ENCODE data around the gene DPP8. TPM values are rescaled to one million over a fixed set of nuclear protein-coding genes. Genes with fewer than 3 reads are reported as not detected.

Gene DPP8
- total and polyA plus RNA-seq, 10 of the 15 experiments (the other 5 are each of a cell fraction or from before 2014, with no cell fraction given): 12.0 to 30.6 (median 24.3) TPM

GRCh38 chr15:65413760-65414144 lies 103.7 kb downstream of the DPP8 start:
- Histone ChIP-seq H3K36me3 (ENCODE audit: control insufficient read depth in 2 of 2, insufficient read depth in 2 of 2, low read length in 1 of 2) (no peaks in the 10 kb centered on the region), H3K27me3 (replicated peaks in 1 of 2; ENCODE audit: control insufficient read depth in 2 of 2, insufficient read depth in 2 of 2, low read length in 1 of 2) (no peaks in the 10 kb centered on the region), H3K4me3 (no peak overlapping the region), H2AFZ (ENCODE audit: control insufficient read depth, low read depth, low read length) (no peak overlapping the region), H3K27ac (ENCODE audit: control insufficient read depth, insufficient read depth) (no peak overlapping the region), H3K9ac (ENCODE audit: control insufficient read depth, insufficient read depth, low read length) (no peak overlapping the region), H3K4me1 (ENCODE audit: control insufficient read depth, insufficient read depth, low read length) (peaks cover 18% of the 10 kb centered on the region), H4K20me1 (ENCODE audit: control insufficient read depth, insufficient read depth) (no peaks in the 10 kb centered on the region), H3K4me2 (ENCODE audit: control insufficient read depth, insufficient read depth) (no peak overlapping the region), H3K9me3 (replicated peaks; ENCODE audit: control insufficient read depth, insufficient read depth, low read length) (no peaks in the 10 kb centered on the region), H3K79me2 (ENCODE audit: control insufficient read depth, insufficient read depth, low read length) (no peaks in the 10 kb centered on the region)
- BruUV-seq (replicated peaks): no TSS peak
- in situ Hi-C loops (cut with MboI): no loop called here
- POLR2A ChIA-PET: interaction anchor here (0.6 to 1.8 kb wide), 3 partner anchors 8 to 228 kb away, joined by 3 to 12 read pairs (median 3); no protein-coding TSS in a partner anchor
- no peak for FAIRE-seq
- 24% methylated on average over 6 of the region's 6 CpGs for WGBS (ENCODE audit: insufficient coverage, insufficient replicate concordance, low lambda C conversion rate, missing lambda C conversion rate)
- intact Hi-C loops (cut with micrococcal nuclease; ENCODE audit: unreplicated experiment): no loop called here
- RAD21 ChIA-PET (ENCODE audit: unreplicated experiment): no interaction called here
- no peak for DNase-seq (ENCODE audit: low read depth, low spot score)
- CTCF ChIA-PET: interaction anchor here (1.1 to 2.1 kb wide), 3 partner anchors 12 to 94 kb away, joined by 3 to 8 read pairs (median 3); no protein-coding TSS in a partner anchor
- no peak for ATAC-seq
- SMC1A ChIA-PET (ENCODE audit: uncharacterized antibody, unreplicated experiment): interaction anchor here (1.2 to 5.4 kb wide), 2 partner anchors 7 to 21 kb away, joined by 4 to 38 read pairs; partner anchors contain the start of gene IGDCC4
- TF ChIP-seq SUPT20H (IDR thresholded peaks at IDR 0.05; ENCODE audit: borderline replicate concordance, control insufficient read depth, low read depth, low read length): no peak
- no peak for TF ChIP-seq EED (IDR thresholded peaks at IDR 0.05; ENCODE audit: low read depth)

- H3K27ac ChIP-seq (ENCODE audit: control insufficient read depth, insufficient read depth): no peak overlapping the region
- RAD21 ChIA-PET (ENCODE audit: unreplicated experiment): interaction anchor here (1.7 kb wide), 1 partner anchor 8 kb away, joined by 12 read pairs; no protein-coding TSS in a partner anchor
- SMC1A ChIA-PET (ENCODE audit: uncharacterized antibody, unreplicated experiment): interaction anchor here (1.2 to 5.4 kb wide), 2 partner anchors 8 to 22 kb away, joined by 4 to 38 read pairs; partner anchors contain the start of gene IGDCC4
- FAIRE-seq (no peak), DNase-seq (ENCODE audit: low read depth, low spot score) (no peak), ATAC-seq (no peak)
- POLR2A ChIA-PET: interaction anchor here (0.6 to 1.8 kb wide), 4 partner anchors 8 to 144 kb away, joined by 3 to 12 read pairs (median 4); no protein-coding TSS in a partner anchor
- H3K9me3 ChIP-seq (replicated peaks; ENCODE audit: control insufficient read depth, insufficient read depth, low read length): no peaks in the 10 kb centered on the region
- no peak overlapping the region for H3K4me3 ChIP-seq
- no peak overlapping the region for H2AFZ ChIP-seq (ENCODE audit: control insufficient read depth, low read depth, low read length)
- H3K4me1 ChIP-seq (ENCODE audit: control insufficient read depth, insufficient read depth, low read length): peaks cover 20% of the 10 kb centered on the region
- CTCF ChIA-PET: interaction anchor here (1.1 to 2.1 kb wide), 6 partner anchors 8 to 94 kb away, joined by 3 to 11 read pairs (median 6); no protein-coding TSS in a partner anchor
- in situ Hi-C loops (cut with MboI) (no loop called here), intact Hi-C loops (cut with micrococcal nuclease; ENCODE audit: unreplicated experiment) (no loop called here)
- TF ChIP-seq CHD4 (IDR thresholded peaks at IDR 0.05) (no peak), POLR2AphosphoS5 (IDR thresholded peaks at IDR 0.05; ENCODE audit: low read length) (no peak), USF2 (IDR thresholded peaks at IDR 0.05; ENCODE audit: borderline replicate concordance, low read depth, low read length) (no peak), MEF2B (IDR thresholded peaks at IDR 0.05; ENCODE audit: partially characterized antibody, poor library complexity, severe bottlenecking) (no peak)
- H3K36me3 ChIP-seq (ENCODE audit: control insufficient read depth in 2 of 2, insufficient read depth in 2 of 2, low read length in 1 of 2): no peaks in the 10 kb centered on the region
- H3K9ac ChIP-seq (ENCODE audit: control insufficient read depth, insufficient read depth, low read length): no peak overlapping the region
- H4K20me1 ChIP-seq (ENCODE audit: control insufficient read depth, insufficient read depth): no peaks in the 10 kb centered on the region
- H3K27me3 ChIP-seq (replicated peaks in 1 of 2; ENCODE audit: control insufficient read depth in 2 of 2, insufficient read depth in 2 of 2, low read length in 1 of 2): no peaks in the 10 kb centered on the region
- H3K79me2 ChIP-seq (ENCODE audit: control insufficient read depth, insufficient read depth, low read length): no peaks in the 10 kb centered on the region
- no TSS peak for BruUV-seq (replicated peaks)
- no peak overlapping the region for H3K4me2 ChIP-seq (ENCODE audit: control insufficient read depth, insufficient read depth)
Observed at GRCh38 chr15:65413051-65413759, 104.3 kb downstream of the DPP8 start.
